Upper lobe of left lung (tissue), 6 donors: ENCODE measurements around the gene NRP1. TPM values are rescaled to one million over a fixed set of nuclear protein-coding genes. Genes with fewer than 3 reads are reported as not detected.

Experiments used
- ATAC-seq, 2 donors: fragments of 200-7000 bp; cut with Tn5 transposase; one replicate each; pipeline ENCODE4 v1.9.1; 2022; ENCODE audit warnings: mild to moderate bottlenecking in 2 of 2, moderate library complexity in 2 of 2; ENCODE audit not compliant: low FRiP score in 2 of 2
- DNase-seq, 2 donors: peaks; one replicate each; pipeline ENCODE4 v3.0.0-alpha.2; 2019 to 2020
- H3K27ac ChIP-seq, 4 donors: fragments of 200-600 bp; sonication (generic); one replicate each; pipeline ENCODE4 v1.5.1; 2016 to 2019
- H3K27me3 ChIP-seq, 4 donors: fragments of 200-600 bp; sonication (generic); one replicate each; pipeline ENCODE4 v1.5.1; 2017 to 2019
- H3K36me3 ChIP-seq, 4 donors: fragments of 200-600 bp; sonication (generic); one replicate each; pipeline ENCODE4 v1.5.1; 2016 to 2019
- H3K4me1 ChIP-seq, 4 donors: fragments of 200-600 bp; sonication (generic); one replicate each; pipeline ENCODE4 v1.5.1; 2018 to 2019
- H3K4me3 ChIP-seq, 4 donors: fragments of 200-600 bp; sonication (generic); one replicate each; pipeline ENCODE4 v1.5.1; 2017 to 2019; ENCODE audit warnings: mild to moderate bottlenecking in 2 of 4, moderate library complexity in 1 of 4
- H3K9me3 ChIP-seq, 4 donors: fragments of 200-600 bp; sonication (generic); one replicate each; pipeline ENCODE4 v1.5.1; 2018 to 2019
- CTCF ChIP-seq, 6 experiments: fragments of 450-650 bp in 4 of 6; fragments of 200-600 bp in 2 of 6; sonication (generic) in 2 of 6; IDR thresholded peaks; one replicate each; pipeline ENCODE4 v1.5.1; 2016 to 2019; ENCODE audit warnings: antibody characterized with exemption in 6 of 6
- EP300 ChIP-seq, 4 donors: sonication (generic); formaldehyde crosslinking; IDR thresholded peaks; one replicate each; pipeline ENCODE4 v1.5.1; 2017; ENCODE audit warnings: antibody characterized with exemption in 4 of 4, control low read depth in 2 of 4
- POLR2A ChIP-seq, 4 donors: fragments of 450-650 bp; IDR thresholded peaks; one replicate each; pipeline ENCODE4 v1.5.1; 2016 to 2017; ENCODE audit warnings: antibody characterized with exemption in 4 of 4, mild to moderate bottlenecking in 2 of 4
- POLR2AphosphoS5 ChIP-seq, 2 donors: sonication (generic); formaldehyde crosslinking; IDR thresholded peaks; one replicate each; pipeline ENCODE4 v1.5.1; 2017; ENCODE audit warnings: antibody characterized with exemption in 2 of 2
- WGBS, 2 donors: methylation state at CpG; one replicate each; pipeline ENCODE4 v1.1.5; 2017 to 2018; 5-methylcytosine and 5-hydroxymethylcytosine counted together
- total RNA-seq, 6 donors: library from RNA; depleted of rRNA in 4 of 6; stranded (reverse); fragments of >200 nt in 4 of 6; gene quantifications; one replicate each; pipeline versions ENCODE4 v1.1.0 to v1.2.1, GENCODE V29; 2016 to 2021
- donor health status: DM: no; HTN: no; CAD: no; lungs with moderate emphysema.
- donor health status: DM: no; HTN: yes; CAD: no; lungs with severe emphysema.

NRP1 gene
- total RNA-seq, 6 donors from 2014 or later: 48.5 to 136 (median 64.1) TPM

DNA sequence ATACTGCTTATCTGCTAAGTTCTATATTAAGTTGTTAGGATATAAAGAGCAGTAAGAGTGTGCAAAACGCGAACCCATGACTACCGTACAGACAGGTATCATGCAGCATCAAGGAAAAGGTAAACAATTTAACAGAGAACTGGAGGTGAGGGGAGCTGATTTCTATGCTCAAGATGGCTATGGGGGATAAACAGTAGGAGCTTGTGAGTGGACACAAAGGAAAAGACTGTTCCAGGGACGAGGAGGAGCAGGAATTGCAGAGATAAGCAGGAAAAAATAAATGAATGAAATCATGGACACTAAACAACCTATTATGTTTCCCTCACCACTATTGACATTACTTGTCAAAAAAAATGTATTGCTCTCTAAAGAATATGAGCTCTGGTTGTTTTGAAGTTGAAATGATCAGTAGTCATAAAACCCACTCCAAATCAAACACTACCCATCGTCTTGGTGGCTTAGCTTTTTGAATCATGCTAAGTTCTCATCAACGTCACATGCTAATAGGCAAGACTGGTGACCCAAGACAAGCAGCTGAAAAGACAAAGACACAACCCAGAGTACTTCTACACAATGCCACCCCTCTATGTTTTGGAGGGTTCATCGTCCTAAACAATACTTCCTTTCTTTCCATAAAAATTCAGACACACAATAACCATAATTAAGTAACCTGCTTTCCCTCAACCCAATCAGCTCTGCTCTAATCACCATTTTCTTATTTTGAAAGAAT is 102.7 kb downstream of the NRP1 start:
- TF ChIP-seq EP300 (IDR thresholded peaks at IDR 0.05): no peak
- TF ChIP-seq CTCF (IDR thresholded peaks at IDR 0.05): no peak
- no peak for TF ChIP-seq POLR2AphosphoS5 (IDR thresholded peaks at IDR 0.05)
- no peak for TF ChIP-seq POLR2A (IDR thresholded peaks at IDR 0.05)
- peaks cover 8 to 31% (median 15%) of the 10 kb centered on the region in 4 donors for H3K4me1 ChIP-seq
- no peaks in the 10 kb centered on the region for H3K36me3 ChIP-seq
- ATAC-seq: no peak
- no peaks in the 10 kb centered on the region for H3K27me3 ChIP-seq
- DNase-seq: no peak
- no peak overlapping the region for H3K4me3 ChIP-seq
- 83 to 84% methylated on average over 7 of the region's 7 CpGs for WGBS, 2 donors
- H3K27ac ChIP-seq: no peak overlapping the region
- no peaks in the 10 kb centered on the region for H3K9me3 ChIP-seq

DNA sequence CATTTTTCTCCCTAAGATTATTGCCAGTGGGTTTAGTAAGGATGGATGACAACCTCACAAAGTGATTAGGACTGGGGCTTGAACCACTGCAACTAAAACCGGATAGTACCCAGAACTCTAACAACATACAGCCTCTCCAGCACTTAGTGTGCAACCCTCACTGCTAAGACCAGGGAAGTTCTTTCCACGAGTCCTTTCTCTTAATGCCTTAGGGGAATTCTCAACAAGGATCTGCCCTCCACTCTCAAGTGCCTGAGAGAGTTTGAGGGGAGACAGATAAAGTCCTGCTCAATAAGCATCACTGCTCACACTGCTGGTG is 104.6 kb downstream of the NRP1 start:
- WGBS, 2 donors: 59% methylated on average over 2 of the region's 2 CpGs
- DNase-seq (no peak), ATAC-seq (no peak)
- H3K9me3 ChIP-seq: no peaks in the 10 kb centered on the region
- H3K36me3 ChIP-seq: peaks cover 0 to 14% (median 6%) of the 10 kb centered on the region in 4 donors
- peaks cover 8 to 29% (median 14%) of the 10 kb centered on the region in 4 donors for H3K4me1 ChIP-seq
- no peak for TF ChIP-seq POLR2AphosphoS5 (IDR thresholded peaks at IDR 0.05)
- TF ChIP-seq CTCF (IDR thresholded peaks at IDR 0.05): no peak
- TF ChIP-seq POLR2A (IDR thresholded peaks at IDR 0.05): no peak
- TF ChIP-seq EP300 (IDR thresholded peaks at IDR 0.05): no peak
- H3K27ac ChIP-seq: peak overlapping the region in 2 of 4 donors; percentile 18 to 64
- H3K4me3 ChIP-seq: no peak overlapping the region
- H3K27me3 ChIP-seq: no peaks in the 10 kb centered on the region

- Histone ChIP-seq H3K4me1 (peaks cover 8 to 24% (median 12%) of the 10 kb centered on the region in 4 donors), H3K27ac (peak overlapping the region in 2 of 4 donors; percentile 18 to 64), H3K27me3 (no peaks in the 10 kb centered on the region), H3K36me3 (peaks cover 0 to 19% (median 8%) of the 10 kb centered on the region in 4 donors), H3K4me3 (no peak overlapping the region), H3K9me3 (no peaks in the 10 kb centered on the region)
- TF ChIP-seq POLR2A (IDR thresholded peaks at IDR 0.05): no peak
- no peak for TF ChIP-seq EP300 (IDR thresholded peaks at IDR 0.05)
- no peak for TF ChIP-seq POLR2AphosphoS5 (IDR thresholded peaks at IDR 0.05)
- TF ChIP-seq CTCF (IDR thresholded peaks at IDR 0.05): no peak
- WGBS, 2 donors: 62 to 64% methylated on average over 3 of the region's 3 CpGs
- DNase-seq: no peak
- no peak for ATAC-seq
Measured at GRCh38 chr10:33229252-33229948, 105.1 kb downstream of the NRP1 start.

- peaks cover 0 to 29% (median 10%) of the 10 kb centered on the region in 4 donors for H3K36me3 ChIP-seq
- H3K27me3 ChIP-seq: no peaks in the 10 kb centered on the region
- TF ChIP-seq POLR2A (IDR thresholded peaks at IDR 0.05): no peak
- TF ChIP-seq POLR2AphosphoS5 (IDR thresholded peaks at IDR 0.05): no peak
- no peak for TF ChIP-seq CTCF (IDR thresholded peaks at IDR 0.05)
- TF ChIP-seq EP300 (IDR thresholded peaks at IDR 0.05): no peak
- H3K9me3 ChIP-seq: no peaks in the 10 kb centered on the region
- DNase-seq (no peak), ATAC-seq (no peak)
- peak overlapping the region in 2 of 4 donors; percentile 18 to 64 for H3K27ac ChIP-seq
- H3K4me3 ChIP-seq: no peak overlapping the region
- peaks cover 5 to 21% (median 12%) of the 10 kb centered on the region in 4 donors for H3K4me1 ChIP-seq
- 82 to 89% methylated on average over 3 of the region's 3 CpGs for WGBS, 2 donors
Measured at GRCh38 chr10:33228426-33228825, 106.0 kb downstream of the NRP1 start.
